Lung (tissue), 12 donors: ENCODE data around the gene BTG1. TPM values are rescaled to one million over a fixed set of nuclear protein-coding genes. Genes with fewer than 3 reads are reported as not detected.

Experiments
- ATAC-seq: fragments of 200-7000 bp; cut with Tn5 transposase; one replicate; pipeline ENCODE4 v1.9.1; 2020; ENCODE audit warnings: moderate number of reproducible peaks; ENCODE audit not compliant: insufficient read depth, low FRiP score
- DNase-seq, 3 donors: peaks; one replicate each; pipeline ENCODE4 v3.0.0-alpha.2; 2013 to 2017
- H3K27ac ChIP-seq, 2 donors: one replicate each; pipeline ENCODE4 v1.5.1; 2013; ENCODE audit warnings: mild to moderate bottlenecking in 2 of 2, moderate library complexity in 2 of 2, control low read depth in 1 of 2, inconsistent platforms in 1 of 2, low read depth in 1 of 2, low read length in 1 of 2
- H3K27me3 ChIP-seq, 3 donors: one replicate each; pipeline ENCODE4 v1.5.1; 2013; ENCODE audit warnings: low read length in 2 of 3; ENCODE audit not compliant: control insufficient read depth in 3 of 3, insufficient read depth in 3 of 3
- H3K36me3 ChIP-seq, 4 donors: one replicate each; pipeline ENCODE4 v1.5.1; 2013; ENCODE audit warnings: low read length in 4 of 4, mild to moderate bottlenecking in 1 of 4, moderate library complexity in 1 of 4; ENCODE audit not compliant: control insufficient read depth in 4 of 4, insufficient read depth in 4 of 4
- H3K4me1 ChIP-seq, 5 donors: one replicate each; pipeline ENCODE4 v1.5.1; 2013; ENCODE audit warnings: low read length in 5 of 5, mild to moderate bottlenecking in 2 of 5, moderate library complexity in 1 of 5; ENCODE audit not compliant: control insufficient read depth in 5 of 5, insufficient read depth in 5 of 5
- H3K4me3 ChIP-seq: one replicate; pipeline ENCODE4 v1.5.1; 2013; ENCODE audit warnings: mild to moderate bottlenecking, control low read depth, moderate library complexity
- H3K9ac ChIP-seq, 2 donors: one replicate each; pipeline ENCODE4 v1.5.1; 2013; ENCODE audit warnings: low read length in 2 of 2, control low read depth in 1 of 2; ENCODE audit not compliant: insufficient read depth in 1 of 2
- H3K9me3 ChIP-seq, 4 donors: one replicate each; pipeline ENCODE4 v1.5.1; 2013; ENCODE audit warnings: low read length in 3 of 4, mild to moderate bottlenecking in 1 of 4, moderate library complexity in 1 of 4; ENCODE audit not compliant: control insufficient read depth in 4 of 4, insufficient read depth in 3 of 4
- WGBS, 2 donors: extraction: QIAGEN DNeasy Blood & Tissue Kit; methylation state at CpG; one replicate each; pipeline ENCODE4 v1.1.7; 2013; 5-methylcytosine and 5-hydroxymethylcytosine counted together
- polyA plus RNA-seq, 2 donors: library from polyadenylated mRNA; stranded (reverse); fragments of 200-250 nt; gene quantifications; one replicate each; pipeline ENCODE4 v1.2.1, GENCODE V29; 2013
- total RNA-seq, 2 donors: library from RNA; depleted of rRNA in 1 of 2; stranded (reverse); fragments of >200 nt in 1 of 2; gene quantifications; one replicate each; pipeline ENCODE4 v1.2.1, GENCODE V29; 2014 to 2021
- TF ChIP-seq, protein P1 (sequence below): IDR thresholded peaks from 2 replicates; pipeline ENCODE4 v1.5.1; 2012; ENCODE audit warnings: mild to moderate bottlenecking; ENCODE audit errors: control extremely low read depth, extremely low read depth
- donor health status: control.
- donor health status: control.
- donor health status: Bipolar disorder and iron deficiency.
- donor health status: healthy.
- donor health status: DM: yes; HTN: yes; CAD: no.

BTG1 gene
- total and polyA plus RNA-seq, 4 donors = 38.4 to 147 (median 89.7) TPM

DNA sequence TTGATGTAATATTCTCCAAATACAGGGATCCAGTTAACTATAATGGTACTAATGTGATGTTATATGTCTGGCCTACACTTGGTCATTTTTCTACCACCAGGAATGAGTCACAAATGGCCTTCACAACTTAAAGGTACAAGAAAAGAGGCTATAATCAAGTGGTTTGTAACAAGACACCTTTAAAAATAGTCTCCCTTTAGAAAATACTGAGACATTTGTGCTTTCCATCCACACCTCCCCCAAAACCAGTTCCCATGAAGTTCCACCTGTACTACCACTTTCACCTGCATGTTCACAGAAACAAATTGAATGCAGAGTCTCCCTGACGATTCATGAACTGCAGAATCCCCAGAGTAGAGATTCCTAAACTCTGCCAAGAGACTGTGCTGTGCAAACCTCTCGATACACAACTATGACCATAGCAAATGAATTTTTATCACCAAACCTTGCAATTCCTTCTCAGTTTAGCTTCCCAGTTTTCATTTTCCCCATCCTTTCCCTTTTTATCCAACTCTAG, 6.0 kb downstream of the BTG1 start:
- H3K9me3 ChIP-seq = peaks cover 0 to 2% (median 0%) of the 10 kb centered on the region in 4 donors
- H3K27ac ChIP-seq = peak overlapping the region; percentile 21 to 69
- no peak for ATAC-seq
- TF ChIP-seq, protein P1, sequence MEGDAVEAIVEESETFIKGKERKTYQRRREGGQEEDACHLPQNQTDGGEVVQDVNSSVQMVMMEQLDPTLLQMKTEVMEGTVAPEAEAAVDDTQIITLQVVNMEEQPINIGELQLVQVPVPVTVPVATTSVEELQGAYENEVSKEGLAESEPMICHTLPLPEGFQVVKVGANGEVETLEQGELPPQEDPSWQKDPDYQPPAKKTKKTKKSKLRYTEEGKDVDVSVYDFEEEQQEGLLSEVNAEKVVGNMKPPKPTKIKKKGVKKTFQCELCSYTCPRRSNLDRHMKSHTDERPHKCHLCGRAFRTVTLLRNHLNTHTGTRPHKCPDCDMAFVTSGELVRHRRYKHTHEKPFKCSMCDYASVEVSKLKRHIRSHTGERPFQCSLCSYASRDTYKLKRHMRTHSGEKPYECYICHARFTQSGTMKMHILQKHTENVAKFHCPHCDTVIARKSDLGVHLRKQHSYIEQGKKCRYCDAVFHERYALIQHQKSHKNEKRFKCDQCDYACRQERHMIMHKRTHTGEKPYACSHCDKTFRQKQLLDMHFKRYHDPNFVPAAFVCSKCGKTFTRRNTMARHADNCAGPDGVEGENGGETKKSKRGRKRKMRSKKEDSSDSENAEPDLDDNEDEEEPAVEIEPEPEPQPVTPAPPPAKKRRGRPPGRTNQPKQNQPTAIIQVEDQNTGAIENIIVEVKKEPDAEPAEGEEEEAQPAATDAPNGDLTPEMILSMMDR = no peak
- H3K4me3 ChIP-seq = peak overlapping the region; percentile 30
- H3K4me1 ChIP-seq = peaks cover 2 to 41% (median 18%) of the 10 kb centered on the region in 5 donors
- DNase-seq = peak; percentile 55 to 76 (median 65)
- H3K27me3 ChIP-seq = no peaks in the 10 kb centered on the region
- H3K9ac ChIP-seq = peak overlapping the region; percentile 97 to 98
- WGBS, 2 donors = 22 to 51% methylated on average over 2 of the region's 2 CpGs
- peaks cover 1 to 54% (median 21%) of the 10 kb centered on the region in 4 donors for H3K36me3 ChIP-seq

DNA sequence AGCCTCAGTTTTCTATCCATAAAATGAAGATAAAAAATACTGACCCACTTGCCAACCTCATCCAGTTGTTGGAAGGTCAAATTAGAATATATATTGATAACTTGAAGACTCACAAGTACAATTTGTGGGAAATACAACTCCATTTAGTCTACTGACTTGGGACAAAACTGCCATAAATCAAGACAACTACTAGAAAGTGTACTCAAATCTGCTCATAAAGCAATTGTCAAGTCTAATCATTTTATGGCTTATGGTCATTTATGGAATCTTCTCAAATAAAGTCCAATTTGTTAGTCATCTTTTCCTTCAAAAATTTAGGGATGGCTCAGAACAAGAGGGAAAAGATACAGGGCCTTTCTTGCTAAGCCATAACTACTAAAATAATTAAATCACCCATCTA, 7.0 kb downstream of the BTG1 start:
- peak overlapping the region in 1 of 2 donors; percentile 53 for H3K27ac ChIP-seq
- ATAC-seq (no peak), DNase-seq (no peak)
- no peaks in the 10 kb centered on the region for H3K9me3 ChIP-seq
- H3K4me3 ChIP-seq = no peak overlapping the region
- H3K36me3 ChIP-seq = peaks cover 1 to 43% (median 19%) of the 10 kb centered on the region in 4 donors
- peaks cover 6 to 52% (median 26%) of the 10 kb centered on the region in 5 donors for H3K4me1 ChIP-seq
- peak overlapping the region; percentile 32 to 59 for H3K9ac ChIP-seq
- TF ChIP-seq, protein P1 = no peak
- no peaks in the 10 kb centered on the region for H3K27me3 ChIP-seq

DNA sequence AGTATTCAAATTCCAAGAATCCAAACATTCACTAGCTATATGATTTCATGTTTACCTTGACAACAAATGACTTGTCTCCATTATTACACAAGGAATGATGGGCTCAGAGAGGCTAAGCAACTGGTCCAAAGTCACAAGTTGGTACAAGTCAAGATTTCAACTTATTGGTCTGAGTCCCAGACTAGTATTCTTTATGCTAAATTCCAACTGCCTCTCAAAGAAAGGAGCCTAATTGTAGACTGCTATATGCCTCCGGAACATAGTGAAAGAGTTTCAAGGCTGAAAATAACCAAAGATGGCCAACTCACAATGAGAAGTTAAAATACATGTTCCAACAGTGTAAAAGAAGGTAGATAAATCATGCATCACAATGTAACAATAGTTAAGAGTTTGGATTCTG, 7.5 kb downstream of the BTG1 start:
- 61 to 74% methylated on average over 1 of the region's 1 CpG for WGBS, 2 donors
- Histone ChIP-seq H3K36me3 (peaks cover 1 to 38% (median 15%) of the 10 kb centered on the region in 4 donors), H3K9ac (peak overlapping the region; percentile 32 to 59), H3K4me1 (peaks cover 6 to 57% (median 31%) of the 10 kb centered on the region in 5 donors), H3K9me3 (no peaks in the 10 kb centered on the region), H3K4me3 (no peak overlapping the region), H3K27me3 (no peaks in the 10 kb centered on the region), H3K27ac (peak overlapping the region in 1 of 2 donors; percentile 53)
- TF ChIP-seq, protein P1 = no peak
- DNase-seq (peak in 2 of 3 donors; percentile 64 to 71), ATAC-seq (no peak)
